ENCODE measurements around the gene TMEM259.

Gene TMEM259

DNA sequence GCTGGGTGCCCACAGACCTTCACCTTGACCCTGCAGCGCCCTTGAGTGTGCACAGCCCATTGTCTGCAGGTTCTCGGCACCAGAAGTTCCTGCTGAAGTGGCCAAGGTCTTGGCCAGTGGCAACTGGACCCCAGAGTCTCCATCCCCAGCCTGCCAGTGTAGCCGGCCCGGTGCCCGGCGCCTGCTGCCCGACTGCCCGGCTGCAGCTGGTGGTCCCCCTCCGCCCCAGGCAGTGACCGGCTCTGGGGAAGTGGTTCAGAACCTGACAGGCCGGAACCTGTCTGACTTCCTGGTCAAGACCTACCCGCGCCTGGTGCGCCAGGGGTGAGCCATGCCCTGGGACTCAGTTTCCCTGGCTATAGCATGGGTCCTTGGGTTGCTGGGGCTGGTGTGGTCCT lies 34.1 kb upstream of the TMEM259 start:
- DNase-seq (ENCODE audit: low spot score) = no peak

DNA sequence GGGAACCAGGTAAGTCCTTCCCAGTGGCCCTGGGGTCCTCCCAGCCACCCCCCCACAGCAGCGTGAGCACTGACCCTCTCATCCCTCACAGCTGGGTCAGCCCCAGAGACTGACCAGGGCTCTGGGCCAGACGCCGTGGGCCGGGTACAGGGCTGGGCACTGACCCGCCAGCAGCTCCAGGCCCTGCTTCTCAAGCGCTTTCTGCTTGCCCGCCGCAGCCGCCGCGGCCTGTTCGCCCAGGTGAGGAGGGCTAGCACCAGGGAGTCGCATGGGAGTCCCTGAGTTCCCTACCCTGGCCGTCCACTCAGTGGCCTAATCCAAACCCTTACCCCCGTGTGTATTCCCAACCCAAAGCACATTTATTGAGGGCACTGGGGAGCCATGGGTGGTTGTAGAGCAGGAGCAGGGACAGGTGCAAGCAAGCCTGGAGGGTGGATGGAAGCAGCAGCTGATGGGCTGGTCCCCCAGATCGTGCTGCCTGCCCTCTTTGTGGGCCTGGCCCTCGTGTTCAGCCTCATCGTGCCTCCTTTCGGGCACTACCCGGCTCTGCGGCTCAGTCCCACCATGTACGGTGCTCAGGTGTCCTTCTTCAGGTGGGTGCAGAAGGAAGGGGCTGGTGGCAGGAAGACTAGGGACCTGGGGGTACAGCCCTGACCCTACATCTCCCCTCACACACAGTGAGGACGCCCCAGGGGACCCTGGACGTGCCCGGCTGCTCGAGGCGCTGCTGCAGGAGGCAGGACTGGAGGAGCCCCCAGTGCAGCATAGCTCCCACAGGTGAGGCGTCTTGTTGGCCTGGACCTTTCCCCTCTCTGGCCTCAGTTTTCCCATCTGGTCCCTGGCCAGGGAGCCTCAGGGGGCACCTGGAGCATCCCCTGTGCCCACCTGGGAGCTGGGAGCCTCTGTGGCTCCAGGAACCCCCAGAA lies 33.4 kb upstream of the TMEM259 start:
- no peak for DNase-seq (ENCODE audit: low spot score)

DNA sequence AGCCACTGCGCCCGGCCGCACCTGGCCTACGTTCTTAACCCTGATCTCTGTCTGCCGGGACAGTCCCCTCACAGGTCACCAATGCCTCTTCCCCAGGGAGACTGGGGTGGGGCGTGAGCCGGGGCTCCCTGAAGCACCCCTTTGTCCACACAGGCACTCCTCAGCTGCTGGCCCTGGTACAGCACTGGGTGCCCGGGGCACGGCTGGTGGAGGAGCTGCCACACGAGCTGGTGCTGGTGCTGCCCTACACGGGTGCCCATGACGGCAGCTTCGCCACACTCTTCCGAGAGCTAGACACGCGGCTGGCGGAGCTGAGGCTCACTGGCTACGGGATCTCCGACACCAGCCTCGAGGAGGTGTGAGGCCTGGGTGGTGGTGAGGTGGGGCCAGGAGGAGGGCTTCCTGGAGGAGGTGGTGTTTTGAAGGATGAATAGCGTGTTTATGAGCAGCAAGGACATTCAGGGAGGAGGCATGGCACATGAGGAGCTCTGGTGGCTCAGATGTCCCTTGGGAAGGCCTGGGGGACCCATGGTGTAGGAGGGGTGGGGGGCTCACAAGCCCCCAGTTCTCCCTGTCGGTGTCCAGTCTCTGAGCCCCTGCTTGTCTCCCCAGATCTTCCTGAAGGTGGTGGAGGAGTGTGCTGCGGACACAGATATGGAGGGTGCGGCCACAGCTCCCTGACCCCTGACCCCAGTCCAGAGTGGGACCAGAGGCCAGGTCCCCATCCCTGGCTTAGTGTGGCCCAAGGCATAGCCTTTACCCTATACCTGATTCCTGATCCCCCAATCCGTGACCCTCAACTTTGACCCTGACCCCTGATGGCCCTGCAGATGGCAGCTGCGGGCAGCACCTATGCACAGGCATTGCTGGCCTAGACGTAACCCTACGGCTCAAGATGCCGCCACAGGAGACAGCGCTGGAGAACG lies 32.5 kb upstream of the TMEM259 start:
- DNase-seq (ENCODE audit: low spot score) = no peak

DNA sequence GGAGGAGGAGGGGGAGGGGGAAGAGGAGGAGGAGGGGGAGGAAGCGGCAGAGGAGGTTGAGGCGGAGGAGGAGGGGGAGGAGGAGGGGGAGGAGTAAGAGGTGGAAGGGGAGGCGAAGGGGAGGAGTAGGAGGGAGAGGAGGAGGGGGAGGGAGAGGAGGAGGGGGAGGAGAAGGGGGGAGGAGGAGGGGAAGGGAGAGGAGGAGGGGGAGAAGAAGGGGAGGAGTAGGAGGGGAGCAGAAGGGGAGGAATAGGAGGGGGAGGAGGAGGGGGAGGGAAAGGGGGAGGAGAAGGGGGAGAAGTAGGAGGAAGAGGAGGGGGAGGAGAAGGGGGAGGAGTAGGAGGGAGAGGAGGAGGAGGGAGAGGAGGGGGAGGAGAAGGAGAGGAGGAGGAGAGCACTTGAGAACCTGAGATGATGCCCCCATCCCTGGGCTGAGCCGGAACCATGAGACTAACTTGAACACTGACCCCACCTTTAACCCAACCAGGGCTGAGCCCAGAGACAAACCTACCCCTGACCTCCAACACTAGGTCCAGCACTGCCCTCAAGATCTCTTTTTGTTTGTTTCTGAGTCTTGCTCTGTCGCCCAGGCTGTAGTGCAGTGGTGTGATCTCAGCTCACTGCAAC lies 31.5 kb upstream of the TMEM259 start:
- DNase-seq (ENCODE audit: low spot score) = no peak

DNA sequence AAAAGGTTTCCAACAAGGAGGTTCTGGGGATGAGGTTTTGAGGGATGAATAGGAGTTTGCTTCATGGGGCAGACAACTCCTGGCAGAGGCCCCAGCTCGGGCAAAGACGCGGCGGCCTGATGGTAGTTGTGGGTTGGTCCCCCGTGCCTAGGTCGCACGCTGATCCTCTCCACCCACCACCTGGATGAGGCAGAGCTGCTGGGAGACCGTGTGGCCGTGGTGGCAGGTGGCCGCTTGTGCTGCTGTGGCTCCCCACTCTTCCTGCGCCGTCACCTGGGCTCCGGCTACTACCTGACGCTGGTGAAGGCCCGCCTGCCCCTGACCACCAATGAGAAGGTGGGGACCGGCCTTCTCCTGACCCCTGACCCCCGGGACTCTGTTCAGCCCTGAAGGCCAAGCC lies 30.9 kb upstream of the TMEM259 start:
- DNase-seq (ENCODE audit: low spot score) = no peak

DNA sequence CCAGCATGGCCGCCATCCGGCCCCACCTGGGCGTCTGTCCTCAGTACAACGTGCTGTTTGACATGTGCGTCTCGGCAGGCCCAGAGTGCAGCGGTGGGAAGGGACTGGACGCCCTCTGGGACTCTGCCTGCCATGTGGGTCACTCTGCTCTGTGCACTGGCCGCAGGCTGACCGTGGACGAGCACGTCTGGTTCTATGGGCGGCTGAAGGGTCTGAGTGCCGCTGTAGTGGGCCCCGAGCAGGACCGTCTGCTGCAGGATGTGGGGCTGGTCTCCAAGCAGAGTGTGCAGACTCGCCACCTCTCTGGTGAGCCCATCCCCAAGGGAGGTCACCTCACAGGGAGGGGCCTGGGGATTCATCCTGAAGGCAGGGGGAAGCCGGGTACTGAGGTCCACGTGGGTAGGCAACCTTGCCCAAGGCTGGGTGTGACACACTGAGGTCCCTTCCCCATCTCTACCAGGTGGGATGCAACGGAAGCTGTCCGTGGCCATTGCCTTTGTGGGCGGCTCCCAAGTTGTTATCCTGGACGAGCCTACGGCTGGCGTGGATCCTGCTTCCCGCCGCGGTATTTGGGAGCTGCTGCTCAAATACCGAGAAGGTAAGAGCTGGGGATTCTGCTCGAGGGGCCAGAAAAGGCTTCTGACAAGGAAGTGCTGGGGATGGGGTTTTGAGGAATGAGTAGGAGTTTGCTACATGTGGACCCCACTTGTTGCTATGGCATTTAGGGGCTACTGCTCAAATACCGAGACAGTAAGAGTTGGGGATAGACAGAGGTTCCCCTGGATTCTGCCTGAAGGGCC lies 30.3 kb upstream of the TMEM259 start:
- DNase-seq (ENCODE audit: low spot score) = no peak

DNA sequence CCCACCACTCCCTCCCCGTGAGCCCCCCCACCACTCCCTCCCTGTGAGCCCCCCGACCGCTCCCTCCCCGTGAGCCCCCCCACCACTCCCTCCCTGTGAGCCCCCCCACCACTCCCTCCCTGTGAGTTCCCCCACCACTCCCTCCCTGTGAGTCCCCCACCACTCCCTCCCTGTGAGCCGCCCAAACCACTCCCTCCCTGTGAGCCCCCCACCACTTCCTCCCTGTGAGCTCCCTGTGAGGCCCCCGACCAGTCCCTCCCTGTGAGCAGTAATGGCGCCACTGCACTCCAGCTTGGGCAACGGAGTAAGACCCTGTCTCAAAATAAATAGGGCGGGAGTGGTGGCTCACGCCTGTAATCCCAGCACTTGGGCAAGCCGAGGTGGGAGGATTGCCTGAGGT lies 28.9 kb upstream of the TMEM259 start:
- no peak for DNase-seq (ENCODE audit: low spot score)

DNA sequence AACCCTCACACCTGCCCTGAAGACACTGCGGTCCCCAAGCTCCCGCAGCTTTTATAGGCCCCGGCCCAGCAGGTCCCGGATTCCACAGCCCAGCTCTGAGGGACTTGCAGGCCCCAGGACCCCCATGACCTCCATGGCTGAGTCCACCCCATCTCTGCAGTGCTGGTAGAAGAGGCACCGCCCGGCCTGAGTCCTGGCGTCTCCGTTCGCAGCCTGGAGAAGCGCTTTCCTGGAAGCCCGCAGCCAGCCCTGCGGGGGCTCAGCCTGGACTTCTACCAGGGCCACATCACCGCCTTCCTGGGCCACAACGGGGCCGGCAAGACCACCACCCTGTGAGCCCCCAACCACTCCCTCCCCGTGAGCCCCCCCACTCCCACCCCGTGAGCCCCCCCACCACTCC lies 28.2 kb upstream of the TMEM259 start:
- no peak for DNase-seq (ENCODE audit: low spot score)

DNA sequence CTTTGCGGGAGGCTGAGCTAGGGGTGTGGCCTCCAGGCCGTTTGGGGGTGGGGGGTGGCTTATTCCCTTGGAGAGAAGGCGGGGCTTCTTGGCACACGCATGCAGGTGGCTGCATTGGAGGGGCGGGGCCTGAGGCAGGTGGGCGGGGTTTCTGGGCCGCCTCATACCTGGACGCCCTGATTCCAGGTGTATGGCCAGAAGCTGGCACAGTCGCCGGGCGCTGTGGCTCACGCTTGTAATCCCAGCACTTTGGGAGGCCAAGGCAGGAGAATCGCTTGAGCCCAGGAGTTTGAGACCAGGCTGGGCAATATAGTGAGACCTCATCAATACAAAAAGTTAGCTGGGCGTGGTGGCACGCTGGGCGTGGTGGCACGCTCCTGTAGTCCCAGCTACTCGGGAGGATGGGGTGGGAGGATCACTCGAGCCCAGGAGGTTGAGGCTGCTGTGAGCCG lies 26.8 kb upstream of the TMEM259 start:
- no peak for DNase-seq (ENCODE audit: low spot score)

DNA sequence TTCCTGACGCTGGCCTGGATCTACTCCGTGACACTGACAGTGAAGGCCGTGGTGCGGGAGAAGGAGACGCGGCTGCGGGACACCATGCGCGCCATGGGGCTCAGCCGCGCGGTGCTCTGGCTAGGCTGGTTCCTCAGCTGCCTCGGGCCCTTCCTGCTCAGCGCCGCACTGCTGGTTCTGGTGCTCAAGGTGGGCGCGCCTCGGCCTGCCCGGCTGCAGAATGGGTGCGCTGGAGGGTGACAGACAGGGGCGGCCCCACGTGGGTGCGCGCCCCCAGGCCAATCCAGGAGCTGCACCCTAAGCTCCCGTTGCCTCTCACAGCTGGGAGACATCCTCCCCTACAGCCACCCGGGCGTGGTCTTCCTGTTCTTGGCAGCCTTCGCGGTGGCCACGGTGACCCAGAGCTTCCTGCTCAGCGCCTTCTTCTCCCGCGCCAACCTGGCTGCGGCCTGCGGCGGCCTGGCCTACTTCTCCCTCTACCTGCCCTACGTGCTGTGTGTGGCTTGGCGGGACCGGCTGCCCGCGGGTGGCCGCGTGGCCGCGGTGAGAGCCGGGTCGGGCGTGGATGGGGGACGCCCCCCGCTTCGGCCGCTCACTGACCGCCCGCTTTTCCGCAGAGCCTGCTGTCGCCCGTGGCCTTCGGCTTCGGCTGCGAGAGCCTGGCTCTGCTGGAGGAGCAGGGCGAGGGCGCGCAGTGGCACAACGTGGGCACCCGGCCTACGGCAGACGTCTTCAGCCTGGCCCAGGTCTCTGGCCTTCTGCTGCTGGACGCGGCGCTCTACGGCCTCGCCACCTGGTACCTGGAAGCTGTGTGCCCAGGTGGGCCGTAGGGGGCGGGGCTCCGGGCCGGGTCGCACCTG lies 26.1 kb upstream of the TMEM259 start:
- no peak for DNase-seq (ENCODE audit: low spot score)

DNA sequence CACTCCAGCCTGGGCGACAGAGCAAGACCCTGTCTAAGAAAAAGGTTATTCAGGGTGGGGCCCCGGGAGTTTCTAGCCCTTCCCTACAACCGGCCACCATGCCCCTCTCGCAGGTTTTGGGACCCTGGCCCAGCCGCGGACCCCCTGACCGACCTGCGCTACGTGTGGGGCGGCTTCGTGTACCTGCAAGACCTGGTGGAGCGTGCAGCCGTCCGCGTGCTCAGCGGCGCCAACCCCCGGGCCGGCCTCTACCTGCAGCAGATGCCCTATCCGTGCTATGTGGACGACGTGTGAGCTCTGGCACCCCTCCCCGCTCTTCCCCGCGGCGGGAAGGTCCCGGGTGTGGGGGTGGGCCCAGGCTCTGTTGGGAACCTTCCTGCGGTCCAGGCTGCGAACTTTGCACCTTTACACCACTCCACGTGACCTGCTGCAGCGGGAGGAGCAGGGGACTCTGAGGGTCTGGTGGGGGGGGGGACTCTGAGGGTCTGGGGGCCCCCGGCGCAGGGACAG lies 25.2 kb upstream of the TMEM259 start:
- no peak for DNase-seq (ENCODE audit: low spot score)

DNA sequence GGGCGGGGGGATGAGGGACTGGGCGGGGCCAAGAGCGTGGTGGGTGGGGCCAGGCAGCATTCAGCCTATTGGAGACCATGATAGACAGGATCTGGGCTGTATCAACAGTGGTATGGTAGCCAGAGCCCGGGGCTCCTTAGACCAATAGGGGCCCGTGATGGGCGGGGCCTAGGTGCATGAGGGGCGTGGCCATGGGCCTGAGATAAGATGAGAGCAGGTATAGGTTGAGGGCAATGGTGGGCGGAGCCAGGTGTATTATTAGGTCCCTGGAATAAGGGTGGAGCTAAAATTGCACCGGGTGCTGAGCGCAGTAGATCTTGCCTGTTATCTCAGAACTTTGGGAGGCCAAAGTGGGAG lies 24.3 kb upstream of the TMEM259 start:
- peak; percentile 100 for DNase-seq (ENCODE audit: low spot score)

DNA sequence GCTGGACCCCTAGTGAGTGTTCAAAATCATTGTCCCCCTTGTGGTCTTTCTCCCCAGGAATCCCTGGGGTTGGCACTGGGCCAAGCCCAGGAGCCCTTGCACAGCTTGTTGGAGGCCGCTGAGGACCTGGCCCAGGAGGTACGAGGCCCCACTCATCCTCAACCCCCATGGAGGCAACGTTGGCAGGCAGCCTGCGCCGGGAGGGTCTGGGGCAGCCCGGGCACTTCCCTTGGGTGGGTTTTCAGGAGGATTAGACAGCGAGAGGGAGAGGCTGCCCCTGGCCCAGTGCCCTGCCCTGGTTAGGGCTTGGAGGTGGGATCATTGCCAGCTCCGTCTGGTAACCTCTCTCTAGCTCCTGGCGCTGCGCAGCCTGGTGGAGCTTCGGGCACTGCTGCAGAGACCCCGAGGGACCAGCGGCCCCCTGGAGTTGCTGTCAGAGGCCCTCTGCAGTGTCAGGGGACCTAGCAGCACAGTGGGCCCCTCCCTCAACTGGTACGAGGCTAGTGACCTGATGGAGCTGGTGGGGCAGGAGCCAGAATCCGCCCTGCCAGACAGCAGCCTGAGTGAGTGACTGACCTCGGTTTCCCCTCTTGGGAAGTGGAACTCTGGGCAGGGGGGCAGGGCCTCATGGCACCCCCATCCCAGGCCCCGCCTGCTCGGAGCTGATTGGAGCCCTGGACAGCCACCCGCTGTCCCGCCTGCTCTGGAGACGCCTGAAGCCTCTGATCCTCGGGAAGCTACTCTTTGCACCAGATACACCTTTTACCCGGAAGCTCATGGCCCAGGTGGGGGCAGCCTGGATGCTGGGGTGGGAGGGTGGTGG lies 22.0 kb upstream of the TMEM259 start:
- no peak for DNase-seq (ENCODE audit: low spot score)

DNA sequence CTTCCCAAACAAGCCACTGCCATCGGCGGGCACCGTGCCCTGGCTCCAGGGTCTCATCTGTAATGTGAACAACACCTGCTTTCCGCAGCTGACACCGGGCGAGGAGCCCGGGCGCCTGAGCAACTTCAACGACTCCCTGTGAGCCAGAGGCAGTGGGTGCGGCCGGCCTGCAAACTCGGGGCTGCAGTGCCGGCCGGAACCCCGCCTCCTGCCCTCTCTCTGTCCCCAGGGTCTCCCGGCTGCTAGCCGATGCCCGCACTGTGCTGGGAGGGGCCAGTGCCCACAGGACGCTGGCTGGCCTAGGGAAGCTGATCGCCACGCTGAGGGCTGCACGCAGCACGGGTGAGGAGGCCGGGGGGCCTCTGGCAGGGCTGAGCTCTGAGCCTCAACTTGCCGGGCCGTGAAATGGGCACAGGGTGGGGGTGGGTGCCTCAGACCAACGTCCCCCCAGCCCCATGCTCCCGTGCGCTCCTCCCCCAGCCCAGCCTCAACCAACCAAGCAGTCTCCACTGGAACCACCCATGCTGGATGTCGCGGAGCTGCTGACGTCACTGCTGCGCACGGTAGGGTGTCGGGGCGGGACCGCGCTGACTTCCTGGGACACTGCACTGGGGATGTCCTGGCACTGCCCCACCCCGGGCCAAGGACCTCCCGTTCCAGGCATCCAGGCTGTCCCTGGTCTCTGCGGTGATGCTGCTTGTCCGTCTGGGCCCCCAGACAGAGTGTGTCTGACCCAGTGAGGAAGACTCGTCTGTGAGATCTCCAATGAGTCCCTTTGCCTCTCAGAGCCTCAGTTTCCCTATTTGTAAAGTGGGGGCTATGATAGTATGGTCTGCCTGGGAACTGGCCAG lies 21.1 kb upstream of the TMEM259 start:
- DNase-seq (ENCODE audit: low spot score) = no peak

DNA sequence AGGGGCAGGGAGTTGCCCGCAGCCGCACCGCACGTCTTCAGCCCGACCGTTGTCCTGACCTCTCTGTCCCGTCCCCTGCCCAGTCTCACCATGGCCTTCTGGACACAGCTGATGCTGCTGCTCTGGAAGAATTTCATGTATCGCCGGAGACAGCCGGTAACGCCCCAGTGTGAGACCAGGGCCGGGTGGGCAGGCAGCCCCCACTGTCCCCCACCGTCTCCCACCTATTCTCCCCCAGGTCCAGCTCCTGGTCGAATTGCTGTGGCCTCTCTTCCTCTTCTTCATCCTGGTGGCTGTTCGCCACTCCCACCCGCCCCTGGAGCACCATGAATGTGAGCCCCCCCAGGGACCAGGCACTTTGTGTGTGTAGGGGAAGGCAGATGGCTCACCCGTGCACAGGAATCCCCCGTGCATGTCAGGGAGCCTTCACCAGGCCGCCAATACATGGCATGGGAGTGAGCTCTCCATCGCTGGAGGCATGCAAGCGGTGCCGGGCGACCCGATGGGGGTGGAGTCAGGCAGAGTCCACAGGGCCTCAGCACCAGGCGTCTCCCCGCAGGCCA lies 20.4 kb upstream of the TMEM259 start:
- peak; percentile 31 for DNase-seq (ENCODE audit: low spot score)

DNA sequence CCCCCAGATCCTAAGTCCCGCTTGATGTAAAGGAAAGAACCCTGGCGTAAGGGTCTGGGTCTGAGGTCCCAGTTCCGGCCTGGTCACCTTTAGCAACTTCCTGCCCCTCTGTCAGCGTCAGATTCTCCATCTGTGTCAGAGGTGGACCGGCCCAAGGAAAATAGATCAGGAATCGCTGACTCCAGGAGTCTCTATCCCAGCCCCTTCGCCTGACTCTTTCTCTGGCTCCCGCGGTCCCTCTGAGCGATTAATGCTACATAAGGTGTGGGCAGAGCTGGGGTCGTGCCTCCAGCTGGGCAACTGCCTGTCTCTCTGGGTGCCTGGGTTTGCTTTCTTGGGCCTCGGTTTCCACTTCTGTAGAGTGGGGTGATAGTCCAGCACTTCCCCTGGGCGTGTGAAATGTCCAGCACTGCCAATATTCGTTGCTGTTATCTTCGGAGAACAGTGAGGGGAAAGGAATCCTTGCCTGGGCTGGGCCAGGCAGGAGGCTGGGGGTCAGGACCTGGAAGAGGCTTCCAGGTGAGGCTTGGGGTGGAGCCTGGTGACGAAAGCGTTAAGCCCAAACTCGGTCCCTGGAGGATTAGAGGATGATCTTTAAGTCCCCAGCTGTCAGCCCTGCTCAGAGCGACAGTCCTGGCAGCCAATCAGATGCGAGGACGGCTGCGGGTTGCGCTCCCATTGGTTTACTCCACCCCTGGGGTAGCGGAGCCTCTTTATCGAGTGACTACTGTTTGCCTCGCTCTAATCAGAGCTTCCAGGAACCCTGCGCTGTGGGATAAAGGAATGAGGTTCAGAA lies 19.8 kb upstream of the TMEM259 start:
- peak; percentile 97 for DNase-seq (ENCODE audit: low spot score)

Measured in NAMALWA (cell line).